Kidney (tissue), 14 donors: Measurements from ENCODE around the gene PLCB2. TPM values are rescaled to one million over a fixed set of nuclear protein-coding genes. Genes with fewer than 3 reads are reported as not detected.

Source experiments
- DNase-seq, 5 donors: peaks; one replicate each; pipeline ENCODE4 v3.0.0-alpha.2; 2013 to 2020
- FAIRE-seq: peaks from 2 replicates; lab custom pipeline; 2012; peaks lifted over from hg19 to GRCh38; lab: Jason Lieb, UNC
- H3K27ac ChIP-seq, 2 donors: one replicate each; pipeline ENCODE4 v1.7.0; 2013; ENCODE audit warnings: low read depth in 2 of 2, low read length in 2 of 2, inconsistent platforms in 1 of 2
- H3K27me3 ChIP-seq: one replicate; pipeline ENCODE4 v1.7.1; 2013; ENCODE audit warnings: low read length, inconsistent platforms; ENCODE audit not compliant: control insufficient read depth, insufficient read depth
- H3K36me3 ChIP-seq, 3 donors: one replicate each; pipeline versions ENCODE4 v1.7.0 to v1.7.1; 2013; ENCODE audit warnings: low read length in 3 of 3, control low read depth in 1 of 3, inconsistent platforms in 1 of 3; ENCODE audit not compliant: insufficient read depth in 3 of 3, control insufficient read depth in 2 of 3
- H3K4me1 ChIP-seq, 3 donors: one replicate each; pipeline versions ENCODE4 v1.7.0 to v1.7.1; 2013; ENCODE audit warnings: low read length in 3 of 3, inconsistent platforms in 1 of 3, low read depth in 1 of 3; ENCODE audit not compliant: control insufficient read depth in 2 of 3, insufficient read depth in 2 of 3
- H3K4me3 ChIP-seq, 3 donors: one replicate each; pipeline versions ENCODE4 v1.7.0 to v1.8.1; 2013; ENCODE audit warnings: low read length in 3 of 3, control low read depth in 1 of 3, inconsistent platforms in 1 of 3
- H3K9ac ChIP-seq, 3 donors: one replicate each; pipeline versions ENCODE4 v1.7.0 to v1.7.1; 2013; ENCODE audit warnings: low read length in 3 of 3, control low read depth in 1 of 3, inconsistent platforms in 1 of 3
- H3K9me3 ChIP-seq, 3 donors: one replicate each; pipeline versions ENCODE4 v1.7.0 to v1.7.1; 2013; ENCODE audit warnings: low read length in 3 of 3, control low read depth in 1 of 3, inconsistent platforms in 1 of 3; ENCODE audit not compliant: control insufficient read depth in 2 of 3, insufficient read depth in 1 of 3
- intact Hi-C: fragments of 100-400 bp; cut with DNase I; formaldehyde crosslinking; loops from one replicate; pipeline ENCODE4 v1.11.1; 2022
- polyA plus RNA-seq: library from polyadenylated mRNA; stranded (reverse); fragments of 350-450 nt; fragmentation: Illumina TruSeq; extraction: RNeasy Lipid Tissue Mini Kit (QIAGEN cat#74804); gene quantifications from one replicate; pipeline ENCODE4 v1.2.3, GENCODE V29; 2014; ENCODE audit warnings: low read depth, low replicate concordance; ENCODE audit not compliant: insufficient read depth
- total RNA-seq: library from RNA; stranded (reverse); fragmentation: NEBNext Ultra II Directional; extraction: Animal tissue kit (Norgen Biotek cat#: 25700); gene quantifications from one replicate; pipeline ENCODE4 v1.2.1, GENCODE V29; 2021
- TF ChIP-seq, protein P1 (sequence below): IDR thresholded peaks from 3 replicates; pipeline ENCODE4 v1.5.1; 2012; ENCODE audit warnings: mild to moderate bottlenecking, moderate library complexity, borderline replicate concordance; ENCODE audit not compliant: insufficient read depth; ENCODE audit errors: extremely low read depth
- donor health status: control.
- donor health status: control.
- donor health status: control.
- donor health status: control.
- donor health status: control.
- donor health status: DM: yes; HTN: yes; CAD: no.
- donor health status: Normal renal cell carcinoma (clear cell type).

PLCB2 gene
- total and polyA plus RNA-seq, 2 donors from 2014 or later: 4.4 to 37.2 TPM

DNA sequence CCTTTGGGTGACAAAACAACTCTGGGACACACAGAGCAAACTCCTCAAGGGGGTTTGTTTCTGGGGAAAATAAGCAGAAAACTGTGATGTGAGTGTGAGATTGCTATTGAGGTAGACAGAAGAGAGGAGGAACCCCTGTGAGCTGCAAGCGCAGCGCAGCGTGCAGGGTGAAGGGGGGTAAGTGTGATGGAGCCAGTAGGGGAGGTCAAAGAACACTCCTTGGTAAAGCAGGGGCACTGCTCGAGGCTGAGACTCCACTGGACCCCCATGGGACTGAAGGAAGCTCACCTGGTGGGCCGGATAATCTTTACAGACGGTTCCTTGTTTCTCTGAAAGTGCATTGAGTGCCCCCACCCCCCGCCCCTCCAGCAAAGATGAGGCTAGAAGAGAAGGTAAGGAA, 23.3 kb upstream of the PLCB2 start:
- Histone ChIP-seq H3K9ac (no peak overlapping the region), H3K4me1 (peaks cover 0 to 19% (median 0%) of the 10 kb centered on the region in 3 donors), H3K9me3 (no peaks in the 10 kb centered on the region), H3K27me3 (no peaks in the 10 kb centered on the region), H3K36me3 (no peaks in the 10 kb centered on the region), H3K4me3 (no peak overlapping the region), H3K27ac (no peak overlapping the region)
- no peak for FAIRE-seq
- TF ChIP-seq, protein P1, sequence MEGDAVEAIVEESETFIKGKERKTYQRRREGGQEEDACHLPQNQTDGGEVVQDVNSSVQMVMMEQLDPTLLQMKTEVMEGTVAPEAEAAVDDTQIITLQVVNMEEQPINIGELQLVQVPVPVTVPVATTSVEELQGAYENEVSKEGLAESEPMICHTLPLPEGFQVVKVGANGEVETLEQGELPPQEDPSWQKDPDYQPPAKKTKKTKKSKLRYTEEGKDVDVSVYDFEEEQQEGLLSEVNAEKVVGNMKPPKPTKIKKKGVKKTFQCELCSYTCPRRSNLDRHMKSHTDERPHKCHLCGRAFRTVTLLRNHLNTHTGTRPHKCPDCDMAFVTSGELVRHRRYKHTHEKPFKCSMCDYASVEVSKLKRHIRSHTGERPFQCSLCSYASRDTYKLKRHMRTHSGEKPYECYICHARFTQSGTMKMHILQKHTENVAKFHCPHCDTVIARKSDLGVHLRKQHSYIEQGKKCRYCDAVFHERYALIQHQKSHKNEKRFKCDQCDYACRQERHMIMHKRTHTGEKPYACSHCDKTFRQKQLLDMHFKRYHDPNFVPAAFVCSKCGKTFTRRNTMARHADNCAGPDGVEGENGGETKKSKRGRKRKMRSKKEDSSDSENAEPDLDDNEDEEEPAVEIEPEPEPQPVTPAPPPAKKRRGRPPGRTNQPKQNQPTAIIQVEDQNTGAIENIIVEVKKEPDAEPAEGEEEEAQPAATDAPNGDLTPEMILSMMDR: no peak
- DNase-seq: peak in 2 of 5 donors; percentile 35 to 51
- intact Hi-C loops: no loop called here

DNA sequence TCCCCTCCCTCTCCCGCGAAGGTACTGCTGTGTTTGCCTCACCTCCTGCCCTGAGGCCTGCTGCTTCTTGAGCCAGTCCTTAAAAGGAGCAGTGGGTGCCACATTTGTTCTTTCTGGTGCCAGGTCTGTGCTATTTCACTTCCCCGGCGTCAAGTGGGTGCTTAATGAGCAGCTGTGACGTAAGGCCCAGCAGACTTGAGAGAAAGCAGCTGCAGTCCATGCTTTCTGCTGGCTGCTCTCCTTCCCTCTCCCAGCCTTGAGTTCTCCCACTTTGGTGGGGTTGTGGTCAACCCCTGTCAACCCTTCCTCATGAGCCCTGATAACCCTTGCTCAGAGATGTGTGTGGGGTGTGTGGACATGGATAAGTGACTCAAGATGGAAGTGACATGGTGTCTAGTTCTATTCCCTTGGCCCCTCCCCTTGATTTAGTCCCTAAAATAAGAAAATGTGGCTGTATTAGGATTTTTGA, 22.7 kb upstream of the PLCB2 start:
- Histone ChIP-seq H3K9ac (no peak overlapping the region), H3K4me3 (no peak overlapping the region), H3K9me3 (no peaks in the 10 kb centered on the region), H3K4me1 (peaks cover 0 to 19% (median 0%) of the 10 kb centered on the region in 3 donors), H3K36me3 (no peaks in the 10 kb centered on the region), H3K27me3 (no peaks in the 10 kb centered on the region), H3K27ac (no peak overlapping the region)
- no peak for FAIRE-seq
- TF ChIP-seq, protein P1: no peak
- peak in 4 of 5 donors; percentile 45 to 87 (median 70) for DNase-seq
- intact Hi-C loops: no loop called here

DNA sequence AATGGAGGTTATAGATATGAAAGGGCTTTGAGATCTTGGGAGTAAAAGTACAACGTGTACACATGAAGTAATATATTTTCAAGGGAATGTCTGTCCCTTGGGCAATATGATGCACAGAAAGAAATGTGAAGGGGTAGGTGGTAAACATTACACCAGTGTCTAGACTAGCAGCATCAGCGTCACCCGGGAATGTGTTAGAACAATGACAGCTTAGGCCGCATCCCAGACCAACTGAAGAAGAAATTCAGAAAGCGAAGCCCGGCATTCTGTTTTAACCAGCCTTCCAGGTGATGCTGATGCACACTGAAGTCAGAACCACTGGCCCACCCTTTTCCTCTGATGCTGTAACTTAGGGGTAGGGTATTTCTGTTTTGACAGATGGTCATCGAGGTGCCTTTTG, 22.1 kb upstream of the PLCB2 start:
- Histone ChIP-seq H3K36me3 (no peaks in the 10 kb centered on the region), H3K27me3 (no peaks in the 10 kb centered on the region), H3K4me1 (peaks cover 0 to 20% (median 0%) of the 10 kb centered on the region in 3 donors), H3K27ac (no peak overlapping the region), H3K4me3 (no peak overlapping the region), H3K9me3 (no peaks in the 10 kb centered on the region), H3K9ac (no peak overlapping the region)
- TF ChIP-seq, protein P1: no peak
- no peak for DNase-seq
- intact Hi-C loops: no loop called here
- no peak for FAIRE-seq

DNA sequence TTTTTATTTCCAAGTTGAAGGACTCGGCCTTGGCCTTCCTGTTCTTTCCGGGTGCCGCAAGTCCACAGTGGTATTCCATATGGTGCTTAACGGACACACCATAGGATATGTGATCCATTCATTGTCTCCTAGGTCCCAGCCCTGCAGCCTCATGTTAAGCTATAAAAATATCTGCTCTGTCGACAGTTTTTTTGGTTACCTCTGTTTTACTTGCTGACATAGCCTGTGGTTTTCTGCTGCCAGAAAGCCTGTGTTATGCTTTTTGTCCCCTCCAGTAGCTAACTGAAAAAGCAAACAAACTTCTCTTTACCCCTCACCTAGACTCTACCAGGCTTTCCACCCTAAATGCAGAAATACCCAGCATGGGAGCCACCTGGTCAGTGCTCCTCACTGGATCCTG, 21.0 kb upstream of the PLCB2 start:
- no peak overlapping the region for H3K4me3 ChIP-seq
- DNase-seq (no peak), FAIRE-seq (no peak)
- peaks cover 0 to 12% (median 0%) of the 10 kb centered on the region in 3 donors for H3K4me1 ChIP-seq
- no peaks in the 10 kb centered on the region for H3K27me3 ChIP-seq
- TF ChIP-seq, protein P1: no peak
- H3K9ac ChIP-seq: no peak overlapping the region
- intact Hi-C loops: no loop called here
- no peaks in the 10 kb centered on the region for H3K36me3 ChIP-seq
- no peaks in the 10 kb centered on the region for H3K9me3 ChIP-seq
- no peak overlapping the region for H3K27ac ChIP-seq
